Calu3 (cell line): Measurements from ENCODE around the gene SLC45A2. TPM values are rescaled to one million over a fixed set of nuclear protein-coding genes. Genes with fewer than 3 reads are reported as not detected.

ENCODE experiments used
- BruUV-seq: library from RNA; stranded (reverse); fragments of 400-500 nt; replicated peaks from 2 replicates; lab custom pipeline; 2021; lab: Mats Ljungman, UMichigan
- CTCF ChIA-PET: fragments of 300-600 bp; sonication (Branson Sonifier 250); formaldehyde crosslinking; loops from one replicate; lab custom pipeline; 2022; ENCODE audit warnings: antibody characterized with exemption; lab: Charles Lee
- DNase-seq: peaks from one replicate; pipeline ENCODE4 v3.0.0; 2022
- H3K27ac Mint-ChIP-seq: one replicate; pipeline ENCODE4 v1.8.0; 2022; ENCODE audit warnings: mixed read lengths; ENCODE audit not compliant: unreplicated experiment
- H3K27me3 Mint-ChIP-seq: one replicate; pipeline ENCODE4 v1.8.0; 2022; ENCODE audit warnings: mixed read lengths; ENCODE audit not compliant: unreplicated experiment
- H3K36me3 Mint-ChIP-seq: one replicate; pipeline ENCODE4 v1.8.0; 2022; ENCODE audit warnings: mild to moderate bottlenecking, moderate library complexity, mixed read lengths; ENCODE audit not compliant: insufficient read depth, unreplicated experiment
- H3K4me1 Mint-ChIP-seq: one replicate; pipeline ENCODE4 v1.8.0; 2022; ENCODE audit warnings: mild to moderate bottlenecking, low read depth, mixed read lengths; ENCODE audit not compliant: unreplicated experiment
- H3K4me3 Mint-ChIP-seq: one replicate; pipeline ENCODE4 v1.8.0; 2022; ENCODE audit warnings: mild to moderate bottlenecking, low read depth, moderate library complexity, mixed read lengths; ENCODE audit not compliant: unreplicated experiment
- H3K9me3 Mint-ChIP-seq: one replicate; pipeline ENCODE4 v1.8.0; 2022; ENCODE audit warnings: low read depth, mixed read lengths; ENCODE audit not compliant: unreplicated experiment
- CTCF ChIP-seq: fragments of 200-600 bp; IDR thresholded peaks from one replicate; pipeline ENCODE4 v1.8.0; 2022; ENCODE audit warnings: antibody characterized with exemption; ENCODE audit not compliant: unreplicated experiment
- intact Hi-C: fragments of 100-400 bp; cut with micrococcal nuclease; formaldehyde crosslinking; loops from one replicate; pipeline ENCODE4 v1.10.0; 2022; ENCODE audit not compliant: unreplicated experiment
- total RNA-seq: library from RNA; stranded (reverse); gene quantifications from 2 replicates; pipeline ENCODE4 v1.2.3, GENCODE V29; 2022

Gene SLC45A2
- total RNA-seq, 1 experiment from 2014 or later = not detected

- H3K4me3 Mint-ChIP-seq = no peak overlapping the region
- intact Hi-C loops = loop anchor here (1.0 kb wide), 2 partner anchors 500 to 534 kb away; no protein-coding TSS in a partner anchor
- H3K4me1 Mint-ChIP-seq = no peaks in the 10 kb centered on the region
- no TSS peak for BruUV-seq
- DNase-seq = peak; percentile 34
- peaks cover 8% of the 10 kb centered on the region for H3K27me3 Mint-ChIP-seq
- CTCF ChIA-PET = interaction anchor here (0.7 to 2.0 kb wide), 9 partner anchors 10 to 536 kb away, joined by 3 to 25 read pairs (median 5); partner anchors contain the start of gene AMACR
- H3K9me3 Mint-ChIP-seq = no peaks in the 10 kb centered on the region
- H3K27ac Mint-ChIP-seq = no peak overlapping the region
- H3K36me3 Mint-ChIP-seq = no peaks in the 10 kb centered on the region
- peak; percentile 69 for TF ChIP-seq CTCF
These were observed 14.7 kb downstream of the SLC45A2 start for GRCh38 chr5:33969572-33970452.

GRCh38 chr5:33968211-33969005 lies 16.1 kb downstream of the SLC45A2 start:
- Mint-ChIP-seq H3K27me3 (peaks cover 8% of the 10 kb centered on the region), H3K9me3 (no peaks in the 10 kb centered on the region), H3K4me1 (no peaks in the 10 kb centered on the region), H3K4me3 (no peak overlapping the region), H3K27ac (no peak overlapping the region), H3K36me3 (no peaks in the 10 kb centered on the region)
- TF ChIP-seq CTCF = no peak
- intact Hi-C loops = loop anchor here (1.0 kb wide), 1 partner anchor 498 kb away; no protein-coding TSS in a partner anchor
- CTCF ChIA-PET = interaction anchor here (0.7 kb wide), 1 partner anchor 389 kb away, joined by 5 read pairs; no protein-coding TSS in a partner anchor
- DNase-seq = no peak
- no TSS peak for BruUV-seq

- H3K4me3 Mint-ChIP-seq = no peak overlapping the region
- H3K27ac Mint-ChIP-seq = no peak overlapping the region
These were observed 17.7 kb downstream of the SLC45A2 start for GRCh38 chr5:33966805-33967204.

More at GRCh38 chr5:33966805-33967204, 17.7 kb downstream of the SLC45A2 start:
- BruUV-seq = no TSS peak
- CTCF ChIA-PET = no interaction called here
- DNase-seq = no peak
- H3K36me3 Mint-ChIP-seq = no peaks in the 10 kb centered on the region
- no peaks in the 10 kb centered on the region for H3K9me3 Mint-ChIP-seq
- H3K27me3 Mint-ChIP-seq = peaks cover 7% of the 10 kb centered on the region
- no peak for TF ChIP-seq CTCF
- intact Hi-C loops = no loop called here
- no peaks in the 10 kb centered on the region for H3K4me1 Mint-ChIP-seq
